GM19240 (cell line): ENCODE data around the gene PAPPA.

ENCODE experiments used
- DNase-seq: peaks from one replicate; pipeline ENCODE4 v3.0.0; 2011; ENCODE audit warnings: low spot score; ENCODE audit not compliant: insufficient read length

The PAPPA gene

DNA sequence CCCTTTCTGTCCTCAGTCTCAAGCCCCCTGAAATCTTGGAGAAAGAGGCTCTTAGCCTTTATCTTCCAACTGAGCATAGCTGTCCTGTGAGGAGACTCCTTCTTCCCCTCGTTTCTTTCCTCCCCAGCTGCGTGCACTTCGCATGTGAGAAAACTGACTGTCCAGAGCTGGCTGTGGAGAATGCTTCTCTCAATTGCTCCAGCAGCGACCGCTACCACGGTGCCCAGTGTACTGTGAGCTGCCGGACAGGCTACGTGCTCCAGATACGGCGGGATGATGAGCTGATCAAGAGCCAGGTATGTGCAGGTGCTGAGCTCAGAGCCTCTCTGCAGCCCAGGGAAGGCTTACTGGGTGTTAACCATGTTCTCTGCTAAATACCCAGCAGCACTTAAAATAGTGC, 190.8 kb downstream of the PAPPA start:
- no peak for DNase-seq

- DNase-seq, result no peak
These were observed 191.8 kb downstream of the PAPPA start for GRCh38 chr9:116345393-116345792.

DNA sequence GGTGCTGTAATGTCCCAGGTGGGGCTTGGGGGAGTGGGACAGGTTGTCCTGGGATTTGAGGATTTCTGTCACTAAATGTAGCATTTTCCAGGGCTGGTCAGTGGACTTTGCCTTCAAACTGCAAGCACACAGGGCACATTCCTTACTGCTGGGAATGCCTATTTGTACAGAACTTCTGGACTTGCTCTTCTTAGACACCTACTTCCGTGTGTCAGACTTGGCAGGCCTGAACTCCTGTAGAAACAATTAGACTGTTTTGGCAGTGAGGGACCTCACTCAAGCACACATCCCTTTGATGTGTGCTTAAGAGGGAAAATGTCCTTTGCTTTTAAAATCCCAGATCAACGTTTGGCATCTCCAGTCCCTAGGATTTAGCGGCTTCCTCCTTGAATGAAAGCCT, 192.2 kb downstream of the PAPPA start:
- no peak for DNase-seq

DNA sequence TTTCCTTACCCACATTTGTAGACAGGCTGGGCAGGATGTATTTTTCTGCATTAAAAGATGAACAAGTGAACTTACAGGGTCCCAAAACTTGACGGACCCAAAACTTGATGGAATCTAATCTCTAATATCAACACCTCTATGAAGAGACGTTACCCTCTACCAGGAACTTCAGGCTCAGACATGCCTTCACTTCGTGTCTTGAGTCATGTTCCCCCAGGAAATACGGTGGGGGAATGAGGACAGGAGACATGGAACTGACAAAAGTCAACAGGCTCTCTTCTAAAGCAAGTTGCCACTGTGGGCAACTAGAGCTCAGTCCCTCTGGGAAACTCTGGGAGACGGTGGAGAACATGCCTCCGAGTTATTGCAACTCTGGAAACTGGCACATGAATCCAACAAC, 196.1 kb downstream of the PAPPA start:
- DNase-seq, result no peak

DNA sequence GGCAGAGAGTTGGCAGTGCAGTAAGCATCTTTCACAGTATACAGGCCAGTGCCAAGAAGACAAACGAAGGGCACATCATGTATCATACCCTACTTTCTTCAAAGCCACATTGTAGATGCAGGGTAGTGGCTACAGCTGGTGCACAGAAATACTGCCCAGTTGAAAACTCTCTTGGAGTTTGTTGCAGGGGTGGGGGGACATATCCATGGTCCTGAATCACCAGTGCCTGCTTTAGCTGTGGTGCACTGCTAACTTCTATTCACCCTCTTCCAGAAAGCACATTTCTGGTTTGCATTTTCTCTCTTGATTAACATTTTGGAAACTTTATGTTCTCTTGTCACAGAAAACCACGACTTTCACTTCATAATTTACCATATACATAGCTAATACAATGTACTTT, 196.6 kb downstream of the PAPPA start:
- DNase-seq, result no peak

GRCh38 chr9:116352958-116353357, 199.4 kb downstream of the PAPPA start:
- DNase-seq, result no peak

DNA sequence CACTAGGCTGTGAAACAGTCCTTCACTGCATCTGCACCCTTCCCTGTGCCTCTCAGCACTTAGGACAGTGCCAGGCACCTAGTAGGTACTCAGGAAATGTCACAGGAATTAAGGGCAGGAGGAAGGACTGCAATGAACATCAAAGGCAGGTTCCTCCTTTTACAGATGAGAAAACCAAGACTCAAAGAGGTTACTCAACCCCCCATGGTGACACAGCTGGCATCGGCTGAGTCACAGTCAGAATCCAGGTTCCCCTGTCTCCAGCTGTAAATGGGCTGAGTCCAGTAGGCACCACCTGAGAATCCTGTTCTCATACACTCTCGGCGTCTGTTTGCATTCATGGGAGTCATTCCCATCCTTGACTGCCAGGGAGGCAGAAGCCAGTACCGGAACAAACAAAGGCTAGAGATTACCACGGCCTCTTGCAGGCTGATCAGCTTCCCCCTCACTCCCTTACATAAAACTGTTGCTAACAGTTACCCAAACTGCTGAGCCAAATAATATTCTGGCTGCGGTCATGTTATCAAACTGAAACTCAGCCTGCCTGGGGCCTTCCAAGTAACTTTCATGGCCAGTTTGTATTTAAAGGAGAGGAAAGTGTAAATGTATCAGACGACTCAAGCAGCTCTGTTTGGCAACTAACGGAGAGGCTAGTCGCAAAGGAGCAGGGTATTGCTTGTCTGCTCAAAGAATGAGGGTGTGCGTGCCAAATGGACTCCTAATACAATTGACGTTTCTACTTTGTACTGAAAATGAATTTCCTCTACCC, 201.7 kb downstream of the PAPPA start:
- no peak for DNase-seq

- DNase-seq, result no peak
These were observed 204.7 kb downstream of the PAPPA start for GRCh38 chr9:116358251-116358650.

GRCh38 chr9:116360016-116360415, 206.4 kb downstream of the PAPPA start:
- DNase-seq, result no peak

GRCh38 chr9:116360989-116361388, 207.4 kb downstream of the PAPPA start:
- no peak for DNase-seq

GRCh38 chr9:116361547-116361946, 208.0 kb downstream of the PAPPA start:
- DNase-seq, result no peak

DNA sequence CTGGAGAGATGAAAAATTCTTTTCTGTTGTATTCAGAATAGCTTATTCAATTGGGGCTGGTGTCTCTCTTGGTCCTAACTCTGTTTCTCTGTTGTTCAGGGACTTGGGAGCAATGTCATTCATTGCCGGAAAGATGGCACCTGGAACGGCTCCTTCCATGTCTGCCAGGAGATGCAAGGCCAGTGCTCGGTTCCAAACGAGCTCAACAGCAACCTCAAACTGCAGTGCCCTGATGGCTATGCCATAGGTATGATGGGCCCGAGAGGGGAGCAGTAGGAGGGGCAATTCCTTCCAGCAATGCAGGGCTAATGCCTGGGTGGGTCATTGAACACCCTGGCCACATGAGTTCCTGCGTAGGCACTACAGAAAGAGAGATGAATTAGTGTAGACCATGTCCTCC, 208.9 kb downstream of the PAPPA start:
- DNase-seq, result no peak

- no peak for DNase-seq
These were observed 211.5 kb downstream of the PAPPA start for GRCh38 chr9:116365056-116365471.

GRCh38 chr9:116366241-116366640, 212.7 kb downstream of the PAPPA start:
- DNase-seq, result no peak

DNA sequence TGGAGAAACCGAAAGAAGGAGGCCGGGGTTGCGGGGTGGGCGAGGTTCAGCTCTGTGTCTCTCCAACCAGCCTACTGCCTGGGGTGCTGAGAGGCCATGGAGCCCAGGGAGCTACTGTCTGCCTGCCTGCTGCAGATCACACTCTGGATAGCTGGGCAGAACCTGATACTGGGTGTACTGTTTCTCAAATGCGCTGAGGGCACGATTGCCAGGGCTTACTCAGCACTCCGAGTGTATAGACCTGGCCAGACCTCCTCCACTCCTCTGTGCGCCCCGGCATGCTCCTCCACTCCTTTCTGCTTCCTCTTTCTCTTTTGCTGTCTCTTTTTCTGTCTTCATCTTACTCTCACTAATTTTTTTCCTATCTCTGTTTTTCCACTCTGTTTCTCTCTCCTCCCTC, 215.1 kb downstream of the PAPPA start:
- no peak for DNase-seq

DNA sequence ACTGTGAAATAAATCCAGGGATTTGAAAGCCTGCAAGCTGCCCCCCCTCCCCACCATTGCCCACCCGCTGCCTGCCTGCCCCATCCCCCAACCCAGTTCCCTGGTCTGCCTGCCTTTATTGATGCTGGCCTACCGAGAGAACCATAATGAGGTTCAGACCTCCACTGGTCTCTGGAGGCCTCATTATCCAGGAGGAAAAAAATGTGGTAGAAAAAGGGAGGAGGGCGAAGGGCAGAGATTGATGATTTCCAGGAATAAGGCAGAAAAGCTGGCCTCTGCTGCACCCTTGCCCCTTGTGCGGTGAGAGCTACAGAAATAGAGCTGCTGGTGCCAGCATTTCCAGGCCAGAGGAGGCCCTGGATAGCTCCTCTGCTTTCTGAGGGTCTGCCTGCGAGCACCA, 216.1 kb downstream of the PAPPA start:
- no peak for DNase-seq

GRCh38 chr9:116370556-116370955, 217.0 kb downstream of the PAPPA start:
- DNase-seq, result no peak

DNA sequence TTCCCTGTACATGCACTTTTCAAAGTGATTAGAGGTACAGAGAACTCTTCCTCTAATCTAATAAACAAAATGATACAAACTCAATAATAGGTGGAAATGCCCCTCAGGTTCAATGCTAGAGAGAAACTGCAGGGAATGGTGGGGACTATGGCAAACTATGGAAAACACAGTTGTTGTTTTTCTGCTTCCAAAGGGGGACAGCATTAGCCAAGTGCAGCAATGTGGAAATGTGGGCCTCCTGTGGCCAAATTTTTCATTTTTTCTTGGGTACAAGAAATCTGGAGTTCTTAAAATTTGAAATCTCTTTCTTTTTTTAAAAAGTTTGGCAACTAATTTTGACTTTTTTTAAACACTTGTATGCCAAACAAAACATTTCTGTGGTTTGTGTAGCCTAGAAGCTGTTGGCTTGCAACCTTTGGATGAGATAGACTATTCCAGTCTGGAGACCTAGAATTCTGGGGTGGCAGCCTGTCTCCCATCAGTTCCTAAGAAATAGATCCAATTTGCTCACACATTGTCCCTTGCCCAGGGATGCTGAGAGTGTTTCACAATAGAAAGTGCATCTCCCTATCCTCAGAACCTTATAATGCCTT, 218.6 kb downstream of the PAPPA start:
- DNase-seq, result no peak

GRCh38 chr9:116372786-116373185, 219.2 kb downstream of the PAPPA start:
- DNase-seq, result no peak

GRCh38 chr9:116377179-116377798, 223.7 kb downstream of the PAPPA start:
- no peak for DNase-seq

GRCh38 chr9:116378873-116379272, 225.3 kb downstream of the PAPPA start:
- DNase-seq, result no peak

DNA sequence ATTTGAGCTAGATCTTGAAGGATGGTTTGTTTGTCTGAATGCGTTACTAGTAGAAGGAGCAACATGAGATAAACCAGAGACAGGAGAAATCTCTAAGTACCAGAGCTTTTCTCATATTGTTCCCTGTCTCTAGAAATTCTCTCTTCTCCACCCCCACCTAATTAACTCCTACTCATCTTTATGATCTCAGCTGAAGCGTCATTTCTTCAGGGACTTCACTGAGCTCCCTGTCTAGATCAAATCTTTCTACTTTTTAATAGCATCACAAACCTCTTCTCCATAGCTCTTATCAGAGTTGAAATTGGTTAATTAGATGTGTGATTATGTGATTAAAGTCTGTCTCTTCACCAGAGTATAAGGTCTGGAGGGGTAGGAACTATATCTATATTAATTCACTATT, 226.2 kb downstream of the PAPPA start:
- DNase-seq, result no peak

DNA sequence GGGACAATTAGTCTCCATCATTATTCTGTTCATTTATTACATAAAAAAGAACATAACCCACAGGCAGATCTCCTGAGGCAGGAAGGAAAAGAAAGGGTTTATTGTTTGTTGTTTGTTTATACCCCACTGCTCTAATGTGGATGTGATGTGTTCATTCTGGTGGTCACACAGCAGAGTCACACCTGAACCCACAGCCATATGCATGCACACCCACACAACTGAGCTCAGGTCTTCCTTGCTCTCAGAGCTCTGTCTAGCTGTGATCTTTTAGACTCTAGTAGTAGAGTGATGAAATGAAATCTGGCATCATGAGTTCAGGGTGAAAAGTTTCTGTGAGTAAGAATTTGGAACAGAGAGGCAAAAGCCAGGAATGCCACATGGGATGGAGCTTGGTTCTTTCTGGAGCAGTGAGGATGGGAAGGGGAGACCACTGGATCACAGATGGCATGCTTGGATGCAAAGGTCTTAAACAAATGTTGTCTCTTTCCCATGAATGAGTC, 227.0 kb downstream of the PAPPA start:
- DNase-seq, result no peak
